ENCODE measurements around the gene PGBD1. TPM values are rescaled to one million over a fixed set of nuclear protein-coding genes. Genes with fewer than 3 reads are reported as not detected.
A peak's percentile ranks its signal among the peaks of the same experiment; 100 is the strongest.

PGBD1 gene
- total and polyA plus RNA-seq, 10 of the 15 experiments (the other 5 are each of a cell fraction or from before 2014, with no cell fraction given), result 1.9 to 4.9 (median 3.8) TPM

GRCh38 chr6:28349892-28350737 lies 68.7 kb downstream of the PGBD1 start, which contains the start of gene ZKSCAN3 (continued):
- peak; percentile 88; the same call in 1 of the 2 replicates for TF ChIP-seq ZBTB40 (IDR thresholded peaks at IDR 0.05; ENCODE audit: borderline replicate concordance)
- TF ChIP-seq ATF7 (IDR thresholded peaks at IDR 0.05; ENCODE audit: low read depth), result peak; percentile 33; the same call in 1 of the 2 replicates
- no peak for TF ChIP-seq ASH2L (IDR thresholded peaks at IDR 0.05; ENCODE audit: borderline replicate concordance, low read depth)
- TF ChIP-seq LARP7 (IDR thresholded peaks at IDR 0.05), result no peak
- 0 out of 2 replicates have a peak, but pooled peaks have one; percentile 15 for TF ChIP-seq TBL1XR1 (IDR thresholded peaks at IDR 0.05; ENCODE audit: low read depth, low read length)
- TF ChIP-seq ELK1 (IDR thresholded peaks at IDR 0.05; ENCODE audit: low read depth, low read length), result peak; percentile 79
- 0 out of 2 replicates have a peak, but pooled peaks have one; percentile 53 for TF ChIP-seq RB1 (IDR thresholded peaks at IDR 0.05; ENCODE audit: borderline replicate concordance)
- peak; percentile 78; the same call in 1 of the 2 replicates for TF ChIP-seq POLR2AphosphoS2 (IDR thresholded peaks at IDR 0.05; ENCODE audit: low read depth, low read length)
- TF ChIP-seq SIX5 (IDR thresholded peaks at IDR 0.05; ENCODE audit: low read depth, low read length, severe bottlenecking), result no peak
- TF ChIP-seq POLR2A (IDR thresholded peaks at IDR 0.05; ENCODE audit: low read depth, low read length), result peak; percentile 80
- TF ChIP-seq STAT1 (conservative IDR thresholded peaks at IDR 0.05), result no peak
- peak; percentile 61; the same call in 1 of the 2 replicates for TF ChIP-seq CREB1 (IDR thresholded peaks at IDR 0.05; ENCODE audit: low read depth)
- 0 out of 4 replicates have a peak, but pooled peaks of 1 of the 2 experiments have one; percentile 13 for TF ChIP-seq ETV6 (conservative IDR thresholded peaks at IDR 0.05 in 1 of 2, IDR thresholded peaks at IDR 0.05 in 1 of 2; ENCODE audit: borderline replicate concordance in 1 of 2, low read depth in 1 of 2)
- no peak for TF ChIP-seq E2F4 (IDR thresholded peaks at IDR 0.05; ENCODE audit: low read depth, low read length)
- no peak for TF ChIP-seq MTA2 (IDR thresholded peaks at IDR 0.05; ENCODE audit: low read depth)
- TF ChIP-seq IRF5 (IDR thresholded peaks at IDR 0.05; ENCODE audit: borderline replicate concordance), result no peak
- TF ChIP-seq IKZF1 (conservative IDR thresholded peaks at IDR 0.05), result peak; percentile 46
- TF ChIP-seq PML (IDR thresholded peaks at IDR 0.05; ENCODE audit: low read length), result peak; percentile 85; the same call in 1 of the 2 replicates
- TF ChIP-seq EP300 (IDR thresholded peaks at IDR 0.05; ENCODE audit: borderline replicate concordance in 1 of 2, control insufficient read depth in 1 of 2, low read depth in 2 of 2, low read length in 2 of 2), result no peak
- no peak for TF ChIP-seq SREBF1 (IDR thresholded peaks at IDR 0.05; ENCODE audit: low read length)
- TF ChIP-seq NFYA (IDR thresholded peaks at IDR 0.05; ENCODE audit: borderline replicate concordance, low read depth, low read length), result no peak
- TF ChIP-seq ZNF217 (IDR thresholded peaks at IDR 0.05), result no peak
